AG09319 (cell line): Measurements from ENCODE around the gene USP6NL.

Source experiments
- DNase-seq: peaks from one replicate; pipeline ENCODE4 v3.0.0-alpha.2; 2010; ENCODE audit warnings: low read depth; ENCODE audit errors: extremely low read depth
- TF ChIP-seq, protein P1 (sequence below): IDR thresholded peaks from 2 replicates; pipeline ENCODE4 v1.5.1; 2011; ENCODE audit warnings: low read depth, mild to moderate bottlenecking, inconsistent platforms, low read length, moderate library complexity

USP6NL gene

DNA sequence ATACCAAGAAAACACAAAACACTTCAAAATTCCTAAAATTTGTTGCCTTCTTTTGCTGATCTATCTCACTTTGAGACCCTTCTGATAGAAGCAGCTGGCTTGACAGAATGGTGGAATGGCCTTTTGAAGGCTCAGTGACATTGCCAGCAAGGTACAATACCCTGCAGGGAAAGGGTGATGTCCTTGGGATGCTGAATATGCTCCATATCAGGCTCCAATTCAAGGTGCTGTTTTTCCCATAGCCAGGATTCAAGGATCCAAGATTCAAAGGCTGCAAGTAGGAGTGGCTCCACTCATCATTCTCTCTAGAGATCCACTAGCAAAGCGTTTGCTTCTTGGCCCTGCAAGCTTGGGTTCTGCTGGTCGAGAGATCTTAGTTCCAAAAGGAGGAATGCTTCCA is 120.4 kb downstream of the USP6NL start:
- DNase-seq, result no peak
- TF ChIP-seq, protein P1, sequence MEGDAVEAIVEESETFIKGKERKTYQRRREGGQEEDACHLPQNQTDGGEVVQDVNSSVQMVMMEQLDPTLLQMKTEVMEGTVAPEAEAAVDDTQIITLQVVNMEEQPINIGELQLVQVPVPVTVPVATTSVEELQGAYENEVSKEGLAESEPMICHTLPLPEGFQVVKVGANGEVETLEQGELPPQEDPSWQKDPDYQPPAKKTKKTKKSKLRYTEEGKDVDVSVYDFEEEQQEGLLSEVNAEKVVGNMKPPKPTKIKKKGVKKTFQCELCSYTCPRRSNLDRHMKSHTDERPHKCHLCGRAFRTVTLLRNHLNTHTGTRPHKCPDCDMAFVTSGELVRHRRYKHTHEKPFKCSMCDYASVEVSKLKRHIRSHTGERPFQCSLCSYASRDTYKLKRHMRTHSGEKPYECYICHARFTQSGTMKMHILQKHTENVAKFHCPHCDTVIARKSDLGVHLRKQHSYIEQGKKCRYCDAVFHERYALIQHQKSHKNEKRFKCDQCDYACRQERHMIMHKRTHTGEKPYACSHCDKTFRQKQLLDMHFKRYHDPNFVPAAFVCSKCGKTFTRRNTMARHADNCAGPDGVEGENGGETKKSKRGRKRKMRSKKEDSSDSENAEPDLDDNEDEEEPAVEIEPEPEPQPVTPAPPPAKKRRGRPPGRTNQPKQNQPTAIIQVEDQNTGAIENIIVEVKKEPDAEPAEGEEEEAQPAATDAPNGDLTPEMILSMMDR, result no peak

DNA sequence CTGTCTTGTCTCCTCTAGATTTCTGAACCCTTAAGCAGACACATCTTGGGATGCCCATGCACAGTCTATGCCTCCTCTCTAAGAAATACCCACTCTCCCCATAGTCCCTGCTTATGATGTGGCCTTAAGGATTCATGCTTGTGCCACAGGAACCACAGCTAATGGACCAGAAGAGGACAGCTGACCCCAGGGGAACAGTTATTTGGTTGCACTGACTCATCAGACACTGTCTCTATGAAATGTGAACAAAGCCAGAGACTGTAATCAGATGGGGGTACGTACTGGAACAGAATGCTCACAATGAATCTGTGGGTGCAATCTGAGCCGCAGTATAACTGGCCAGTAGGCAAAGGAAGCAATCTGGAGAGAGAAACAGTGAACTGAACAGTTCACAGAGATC is 121.9 kb downstream of the USP6NL start:
- DNase-seq, result no peak
- TF ChIP-seq, protein P1, result no peak

DNA sequence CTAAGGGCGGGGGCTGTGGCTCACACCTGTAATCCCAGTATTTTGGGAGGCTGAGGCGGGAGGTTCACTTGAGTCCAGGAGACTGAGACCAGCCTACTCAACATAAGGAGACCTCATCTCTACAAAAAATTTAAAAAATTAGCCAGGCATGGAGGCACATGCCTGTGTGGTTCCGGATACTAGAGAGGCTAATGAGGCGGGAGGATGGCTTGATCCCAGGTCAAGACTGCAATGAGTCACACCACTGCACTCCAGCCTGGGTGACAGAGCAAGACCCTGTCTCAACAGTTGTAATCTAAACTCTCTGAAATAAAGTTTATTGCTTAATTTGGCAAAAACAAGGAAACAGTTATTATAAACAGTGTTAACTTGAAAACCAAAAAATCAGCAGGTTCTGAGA is 123.3 kb downstream of the USP6NL start:
- no peak for DNase-seq

DNA sequence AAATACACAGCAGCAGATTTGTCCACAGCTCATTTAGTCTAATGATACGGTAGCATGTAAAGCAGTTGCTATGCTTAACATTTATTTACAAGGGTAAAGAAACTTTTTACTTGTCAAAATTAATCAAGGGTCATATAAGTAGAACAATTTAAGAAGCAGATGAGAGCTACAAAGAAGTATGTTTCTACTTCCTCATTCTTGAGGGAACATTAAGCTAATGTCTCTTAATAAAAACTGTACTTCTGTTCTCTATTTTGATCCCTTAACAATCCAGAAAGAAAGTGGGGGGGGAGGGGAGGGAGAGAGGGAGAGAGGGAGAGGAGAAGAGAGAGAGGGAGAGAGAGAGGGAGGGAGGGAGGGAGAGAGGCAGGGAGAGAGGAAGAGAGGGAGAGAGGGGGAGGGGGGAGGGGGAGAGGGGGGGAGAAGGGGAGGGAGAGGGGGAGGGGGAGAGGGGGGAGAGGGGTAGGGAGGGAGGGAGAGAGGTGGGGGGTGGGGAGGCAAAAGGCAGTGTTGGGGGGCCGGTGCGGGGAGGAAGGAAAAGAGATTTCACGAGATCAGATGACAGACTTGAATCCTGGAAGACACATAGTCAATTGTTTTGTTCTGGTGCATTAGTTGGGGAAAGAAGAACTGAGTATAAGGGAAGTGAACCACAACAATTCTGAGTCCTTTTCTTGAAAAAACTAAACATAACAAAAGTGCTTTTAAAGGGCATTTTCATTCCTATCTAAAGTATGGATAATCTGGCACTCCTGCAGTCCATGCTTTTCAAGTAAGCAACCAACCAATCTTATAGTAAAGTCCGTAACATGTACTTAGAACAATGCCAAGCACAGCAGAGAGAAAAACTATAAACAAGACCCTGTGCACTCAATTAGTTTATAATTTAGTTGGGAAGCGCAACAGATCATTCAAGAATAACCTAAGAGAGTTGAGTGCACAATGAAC is 128.0 kb downstream of the USP6NL start:
- TF ChIP-seq, protein P1, result no peak
- no peak for DNase-seq

More for the DNA sequence above, 123.3 kb downstream of the USP6NL start:
- TF ChIP-seq, protein P1, result no peak

DNA sequence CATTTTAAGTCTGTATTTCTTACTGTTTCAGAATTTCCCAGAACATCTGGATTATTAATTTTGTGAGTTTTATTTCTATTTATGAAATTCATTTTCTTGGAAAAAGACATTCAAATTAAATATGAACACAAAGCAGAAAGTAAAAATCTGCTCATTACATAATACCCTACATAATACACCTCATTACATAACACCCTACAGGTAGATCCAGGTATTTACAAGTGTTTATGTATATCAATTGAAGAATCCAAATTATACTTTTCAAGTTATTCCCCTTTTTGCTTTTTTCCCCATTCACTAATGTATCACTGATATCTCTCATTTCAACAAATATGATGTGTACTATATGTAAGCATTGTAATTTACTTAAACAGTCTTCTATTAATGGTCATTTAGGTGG is 129.1 kb downstream of the USP6NL start:
- TF ChIP-seq, protein P1, result no peak
- no peak for DNase-seq

DNA sequence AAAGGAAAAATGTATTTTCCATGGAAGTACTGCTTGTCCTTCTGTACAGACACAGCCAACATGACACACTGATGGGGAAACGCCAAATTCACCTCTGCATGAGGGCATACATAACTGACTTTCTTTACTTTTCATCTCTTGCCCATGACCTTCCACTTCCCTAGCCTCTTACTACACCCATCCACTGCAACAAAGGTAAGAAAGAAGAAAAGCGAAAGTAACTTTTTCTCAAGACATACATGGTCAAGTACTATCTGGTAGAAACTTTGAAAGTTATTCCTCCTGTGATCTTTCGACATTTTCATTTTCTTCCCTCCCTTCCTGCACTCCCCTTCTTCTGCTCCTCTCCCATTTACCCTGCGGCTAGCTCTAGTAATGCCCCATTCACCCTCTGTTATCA is 130.8 kb downstream of the USP6NL start:
- TF ChIP-seq, protein P1, result no peak
- no peak for DNase-seq

DNA sequence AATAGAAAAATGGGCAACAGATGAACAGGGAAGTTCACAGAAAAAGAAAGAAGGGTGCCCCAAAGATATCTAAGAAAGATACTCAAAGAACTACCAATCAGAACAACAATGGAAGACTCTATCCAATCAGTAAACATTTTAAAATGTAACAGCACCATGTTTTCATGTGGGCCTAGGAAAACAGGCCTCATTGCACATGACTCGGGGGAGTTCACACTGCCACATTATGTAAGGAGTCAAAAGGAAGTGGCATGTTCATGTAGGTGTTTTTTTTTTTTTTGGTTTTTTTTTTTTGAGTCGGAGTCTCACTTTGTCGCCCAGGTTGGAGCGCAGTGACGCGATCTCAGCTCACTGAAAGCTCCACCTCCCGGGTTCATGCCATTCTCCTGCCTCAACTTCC is 132.2 kb downstream of the USP6NL start:
- DNase-seq, result no peak
- TF ChIP-seq, protein P1, result no peak
